NCI-H187 treated with DMSO at 0.1 percent for 48 hours (cell line): Measurements from ENCODE around the gene LCE3D.
"Not testable (repeated sequence)": the region's sequence is repeated elsewhere in the genome, so short reads cannot be mapped to it uniquely, and the experiment has no call there.

Source experiments
- DNase-seq: peaks from one replicate; lab custom pipeline; 2025; lab: John Stamatoyannopoulos, UW

Gene LCE3D, protein sequence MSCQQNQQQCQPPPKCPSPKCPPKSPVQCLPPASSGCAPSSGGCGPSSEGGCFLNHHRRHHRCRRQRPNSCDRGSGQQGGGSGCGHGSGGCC

DNA sequence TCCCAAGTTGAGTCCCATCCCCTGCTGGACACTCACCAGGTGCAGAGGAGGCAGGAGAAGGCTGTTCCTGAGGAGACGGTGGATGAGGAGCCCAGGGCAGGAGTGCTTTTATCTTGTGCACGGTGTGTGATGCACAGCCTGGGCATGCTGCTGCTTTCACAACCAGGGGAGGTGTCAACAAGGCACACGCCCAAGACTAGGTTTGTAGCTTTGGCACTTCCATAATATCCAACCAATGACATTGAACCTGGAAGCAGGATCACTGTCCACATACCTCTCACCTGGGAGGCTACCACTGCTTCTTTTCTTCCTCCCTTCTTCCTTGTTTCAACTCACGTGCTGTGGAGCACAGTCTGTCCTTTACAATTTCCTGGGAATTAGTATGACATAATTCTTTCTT, at the start of gene LCE3D:
LCE3D (minus strand) TSS at position 84 of the 400 bp plus-strand sequence. CDS start 580 bp downstream, outside the sequence.
- DNase-seq, result no peak

DNA sequence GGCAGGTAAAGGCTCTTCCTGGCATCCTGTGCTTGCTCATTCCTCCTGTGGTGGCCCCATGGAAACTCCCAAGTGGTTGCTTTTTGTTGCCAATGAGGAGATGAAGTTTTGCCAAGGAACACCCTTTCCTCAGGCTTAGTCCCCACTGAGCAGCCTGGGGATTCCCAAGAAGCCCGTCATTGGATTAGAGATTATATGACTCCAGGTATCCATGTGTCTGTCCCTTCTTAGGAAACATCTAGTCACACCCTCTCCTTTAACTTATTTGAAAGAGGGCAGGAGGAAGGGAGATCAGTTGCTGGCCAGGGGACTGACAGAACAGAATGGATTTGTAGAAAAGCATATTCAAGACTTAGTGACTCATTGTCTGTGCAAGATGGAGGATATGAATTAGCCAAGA, 46.4 kb upstream of the LCE3D start:
- no peak for DNase-seq

DNA sequence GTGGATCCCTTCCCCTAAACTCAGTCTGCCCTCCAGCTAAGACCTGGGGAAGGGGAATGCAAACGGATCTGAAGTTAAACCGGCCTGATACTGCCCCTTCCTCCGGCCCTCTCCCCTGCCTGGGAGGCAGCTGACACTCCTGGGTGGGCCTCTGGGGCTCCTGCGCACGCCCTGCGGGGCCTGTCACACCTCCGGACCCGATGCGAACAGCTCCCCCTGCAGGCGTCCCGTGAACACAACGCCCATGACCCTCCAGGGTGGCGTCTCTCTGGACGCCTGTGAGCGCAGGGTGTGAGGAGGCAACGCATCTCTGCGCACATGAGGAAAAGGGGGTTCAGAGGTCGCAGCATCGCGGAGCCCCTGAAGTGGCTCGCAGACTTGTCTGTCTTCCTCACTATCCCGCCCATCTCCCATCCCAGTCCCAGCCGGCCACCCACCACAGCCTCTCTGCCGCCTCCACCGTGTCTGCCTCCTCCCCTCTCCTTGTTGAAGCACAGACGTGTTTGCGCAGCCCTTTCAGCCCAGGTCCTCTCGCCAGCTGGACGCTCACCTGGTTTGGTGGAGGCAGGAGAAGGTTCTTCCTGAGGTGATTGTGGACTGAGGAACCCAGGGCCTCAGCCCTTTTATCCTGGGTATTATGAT, 43.0 kb upstream of the LCE3D start:
- no peak for DNase-seq

DNA sequence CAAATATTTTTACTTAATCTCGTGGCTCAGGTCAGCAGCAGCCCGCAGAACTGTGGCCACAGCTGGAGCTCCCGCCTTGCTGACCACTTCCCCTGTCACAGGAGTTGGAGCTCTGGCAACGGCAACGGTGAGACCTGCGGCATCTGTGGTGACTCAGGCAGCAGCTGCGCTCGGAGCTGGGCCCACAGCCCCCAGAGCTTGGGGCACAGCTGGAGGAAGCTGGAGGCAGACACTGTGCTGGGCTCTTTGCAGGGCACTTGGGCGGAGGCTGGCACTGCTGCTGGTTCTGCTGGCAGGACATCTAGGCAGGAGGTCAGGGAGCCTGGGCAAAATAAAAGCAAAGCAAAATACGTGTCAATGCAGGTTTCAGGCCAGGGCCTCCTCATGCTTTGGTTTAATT, 42.5 kb upstream of the LCE3D start, which contains the start of gene LCE3A:
LCE3A (minus strand) TSS at position 301 of the 400 bp plus-strand sequence; CDS start at position 301, 0 bp downstream.
- no peak for DNase-seq

DNA sequence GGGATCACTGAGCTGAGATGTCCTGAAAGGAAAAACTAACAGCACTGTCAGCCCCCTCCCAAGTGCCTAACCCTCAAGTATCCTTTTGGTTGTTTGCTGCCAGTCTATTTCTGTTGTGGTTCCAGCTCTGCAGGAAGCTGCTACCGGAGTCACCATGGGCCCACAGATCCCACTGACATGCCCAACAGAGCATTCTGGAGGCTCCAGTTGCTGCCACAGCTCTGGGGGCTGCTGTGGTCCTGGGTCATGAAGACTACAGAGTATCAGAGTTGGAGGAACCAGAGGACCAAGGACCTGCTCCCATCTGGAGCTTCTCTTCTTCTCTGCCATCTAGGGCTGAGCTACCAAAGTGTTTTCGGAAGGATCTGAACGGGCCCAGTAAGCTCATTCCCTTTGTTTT, 41.7 kb upstream of the LCE3D start:
- DNase-seq, result no peak

DNA sequence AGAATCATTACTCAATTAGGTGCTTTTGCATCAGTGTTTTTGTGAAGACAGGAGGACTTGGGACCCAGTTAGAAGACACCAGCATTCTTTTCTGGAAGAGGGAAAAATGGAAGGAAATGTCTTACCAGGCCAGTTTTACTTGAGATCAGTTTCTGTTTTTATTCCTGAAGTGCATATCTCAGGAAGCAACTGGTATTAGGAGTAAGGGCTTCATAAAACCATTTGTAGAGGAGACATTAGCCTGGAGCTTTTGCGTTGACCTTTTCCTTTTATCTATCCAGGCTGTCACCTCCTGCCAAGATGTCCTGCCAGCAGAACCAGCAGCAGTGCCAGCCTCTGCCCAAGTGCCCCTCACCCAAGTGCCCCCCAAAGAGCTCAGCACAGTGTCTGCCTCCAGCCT, 33.2 kb upstream of the LCE3D start, which contains the start of gene LCE3B:
LCE3B (plus strand) TSS at position 301 of the 400 bp plus-strand sequence; CDS start at position 301, 0 bp downstream.
- no peak for DNase-seq

DNA sequence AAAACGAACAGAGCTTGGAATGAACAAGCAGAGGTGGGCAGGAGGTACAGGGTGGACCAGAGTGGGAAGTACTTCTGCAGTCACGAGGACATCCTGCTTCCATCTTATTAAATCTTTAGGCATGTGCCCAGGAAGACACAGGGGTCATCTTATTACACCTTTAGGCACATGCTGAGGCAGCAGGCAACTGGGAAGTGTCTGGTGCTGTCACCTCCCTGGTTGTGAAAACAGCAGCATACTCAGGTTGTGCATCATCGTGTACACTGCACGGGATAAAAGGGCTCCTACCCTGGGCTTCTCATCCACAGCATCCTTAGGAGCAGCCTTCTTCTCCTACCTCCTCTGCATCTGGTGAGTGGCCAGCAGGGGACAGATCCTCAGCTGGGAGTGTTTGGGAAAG, 19.6 kb upstream of the LCE3D start, which contains the start of gene LCE3C:
LCE3C (plus strand) TSS at position 301 of the 400 bp plus-strand sequence. CDS start 498 bp downstream, outside the sequence.
- no peak for DNase-seq

DNA sequence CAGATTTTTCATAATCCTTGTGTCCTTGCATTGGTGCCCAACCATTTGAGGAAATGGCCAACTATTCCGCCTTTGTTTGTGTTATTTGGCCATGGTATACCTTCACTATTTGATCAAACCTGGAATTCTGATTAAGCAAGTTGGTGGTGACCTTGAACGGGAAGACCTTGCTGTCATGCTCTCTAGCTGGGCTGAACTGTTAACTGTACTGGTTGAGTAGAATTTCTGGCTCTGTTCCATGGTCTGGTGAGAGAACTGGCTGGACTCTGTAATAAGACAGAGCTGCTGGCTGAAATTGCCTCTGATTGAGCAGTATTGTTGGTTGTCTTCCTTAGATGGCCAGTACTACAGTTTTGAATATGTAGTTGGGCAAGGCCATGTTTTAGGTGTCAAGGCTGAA, 16.7 kb upstream of the LCE3D start:
- no peak for DNase-seq

DNA sequence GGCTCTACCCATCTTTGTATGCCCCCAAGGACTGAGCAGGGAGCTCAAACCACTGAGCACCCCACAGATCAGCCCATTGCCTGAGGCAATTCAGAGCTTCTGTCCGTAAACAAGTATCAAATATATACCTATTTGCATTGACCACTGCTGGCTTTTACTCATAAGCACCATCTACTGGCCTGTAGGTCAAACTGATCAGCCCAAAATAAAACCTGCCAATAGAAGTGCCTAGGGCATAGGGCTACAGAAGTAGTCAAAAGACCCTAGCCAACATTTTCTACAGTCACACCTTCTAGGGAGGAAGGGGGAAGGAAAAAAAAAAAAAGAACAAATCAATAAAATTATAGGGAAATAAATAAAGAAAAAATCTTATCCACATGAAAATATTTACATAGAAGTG, 5.3 kb upstream of the LCE3D start:
- no peak for DNase-seq

DNA sequence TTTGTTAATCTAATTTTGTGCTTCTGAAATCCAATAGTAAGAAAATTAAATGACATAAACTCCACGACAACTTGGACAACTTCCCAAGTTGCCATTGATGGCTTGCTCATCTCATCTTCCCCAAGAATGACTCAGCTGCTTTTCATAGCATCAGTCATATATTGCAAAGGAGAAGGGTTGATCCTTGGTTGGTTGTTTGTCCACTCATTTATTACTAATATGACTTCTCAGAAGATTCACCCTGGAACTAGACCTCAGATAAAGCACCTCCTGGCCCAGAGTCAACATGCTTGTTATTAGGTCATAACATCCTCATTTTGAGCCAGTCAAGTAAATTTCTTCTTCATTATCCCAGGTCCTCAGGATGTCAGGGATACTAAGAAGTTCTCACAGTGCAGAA, 2.3 kb upstream of the LCE3D start:
- DNase-seq, result no peak

DNA sequence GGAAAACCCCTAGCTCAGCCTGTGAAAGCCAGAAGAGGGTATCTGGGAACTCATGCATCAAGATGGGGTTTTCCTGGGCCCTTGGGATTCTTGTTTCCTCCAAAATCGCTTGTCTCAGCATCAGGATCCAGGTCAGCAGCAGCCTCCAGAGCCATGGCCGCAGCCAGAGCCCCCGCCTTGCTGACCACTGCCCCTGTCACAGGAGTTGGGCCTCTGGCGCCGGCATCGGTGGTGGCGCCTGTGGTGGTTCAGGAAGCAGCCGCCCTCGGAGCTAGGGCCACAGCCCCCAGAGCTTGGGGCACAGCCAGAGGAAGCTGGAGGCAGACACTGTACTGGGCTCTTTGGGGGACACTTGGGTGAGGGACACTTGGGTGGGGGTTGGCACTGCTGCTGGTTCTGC, 790 bp downstream of the LCE3D start:
- DNase-seq, result not testable (repeated sequence)

DNA sequence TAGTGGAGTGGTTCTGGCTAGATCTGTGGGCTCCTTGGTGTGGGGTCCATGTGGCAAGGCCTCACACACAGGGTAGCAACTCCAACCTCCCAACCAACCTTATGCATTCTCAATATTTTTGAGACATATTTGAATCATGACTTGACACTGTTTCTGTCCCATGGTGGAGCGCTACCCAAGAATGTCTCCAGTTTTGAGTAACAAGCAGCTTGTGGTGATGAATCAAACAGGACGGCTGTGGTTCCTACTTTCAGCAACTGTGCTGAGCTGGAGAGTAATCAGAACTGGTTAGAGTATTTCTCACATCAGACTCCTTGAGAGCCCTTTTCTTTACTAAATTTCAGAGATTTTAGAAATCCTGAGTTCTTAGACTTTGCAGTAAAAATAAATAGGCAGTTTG, 3.1 kb downstream of the LCE3D start:
- DNase-seq, result no peak

DNA sequence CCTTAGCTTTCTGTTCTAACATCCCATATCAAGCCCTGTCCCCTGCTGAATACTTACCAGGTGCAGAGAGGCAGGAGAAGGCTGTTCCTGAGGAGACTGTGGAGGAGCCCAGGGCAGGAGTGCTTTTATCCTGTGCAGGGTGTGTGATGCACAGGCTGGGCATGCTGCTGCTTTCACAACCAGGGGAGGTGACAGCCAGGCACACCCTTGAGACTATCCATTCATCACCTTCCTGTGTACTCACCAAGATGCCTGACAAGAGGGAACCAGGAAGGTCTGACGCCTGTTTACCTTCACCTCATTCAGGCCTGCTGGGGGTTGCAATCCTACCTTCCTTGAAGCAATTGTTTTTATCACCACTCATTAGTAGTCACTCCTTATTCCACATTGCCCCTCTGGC, 13.6 kb downstream of the LCE3D start, which contains the start of gene LCE3E:
LCE3E (minus strand) TSS at position 100 of the 400 bp plus-strand sequence. CDS start 572 bp downstream, outside the sequence.
- DNase-seq, result no peak

DNA sequence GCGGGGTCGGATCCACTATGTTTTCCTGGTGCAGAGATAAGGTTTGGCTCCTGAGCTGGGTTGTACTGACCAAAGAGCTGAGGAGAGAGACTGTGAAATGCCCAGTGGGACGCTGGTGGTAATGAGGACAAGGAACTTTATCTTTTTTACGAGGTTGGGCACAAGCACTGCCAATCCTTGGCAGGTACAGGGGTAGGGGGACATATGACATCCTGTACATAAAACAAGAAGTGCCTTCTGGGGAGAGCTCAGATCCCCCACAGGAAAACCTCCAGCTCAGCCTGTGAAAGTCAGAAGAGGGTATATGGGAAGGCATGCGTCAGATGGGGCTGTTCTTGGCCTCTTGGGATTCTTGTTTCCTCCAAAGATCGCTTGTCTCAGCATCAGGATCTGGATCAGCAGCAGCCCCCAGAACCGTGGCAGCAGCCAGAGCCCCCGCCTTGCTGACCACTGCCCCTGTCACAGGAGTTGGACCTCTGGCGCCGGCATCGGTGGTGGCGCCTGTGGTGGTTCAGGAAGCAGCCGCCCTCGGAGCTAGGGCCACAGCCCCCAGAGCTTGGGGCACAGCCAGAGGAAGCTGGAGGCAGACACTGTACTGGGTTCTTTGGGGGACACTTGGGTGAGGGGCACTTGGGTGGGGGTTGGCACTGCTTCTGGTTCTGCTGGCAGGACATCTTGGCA, 14.6 kb downstream of the LCE3D start:
- DNase-seq, result no peak

DNA sequence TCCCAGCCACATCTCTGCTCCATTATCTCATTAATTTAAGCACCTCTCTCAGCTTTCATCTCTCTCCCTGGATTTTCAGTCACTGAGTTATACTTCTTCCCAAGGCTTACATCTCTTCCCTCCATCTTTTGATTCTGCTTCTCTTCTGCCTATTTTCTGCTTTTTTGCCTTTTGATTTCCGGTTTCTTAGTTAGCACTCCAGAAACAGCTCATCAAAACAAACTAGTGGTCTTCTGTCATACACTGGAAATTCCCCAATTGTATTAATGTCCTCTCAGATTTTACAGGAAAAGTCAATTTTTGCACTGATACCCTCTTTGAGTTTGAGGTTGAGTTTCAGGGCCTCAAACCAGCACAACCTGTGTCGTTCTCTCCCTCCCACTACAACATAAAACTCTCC, 15.2 kb downstream of the LCE3D start:
- DNase-seq, result no peak

DNA sequence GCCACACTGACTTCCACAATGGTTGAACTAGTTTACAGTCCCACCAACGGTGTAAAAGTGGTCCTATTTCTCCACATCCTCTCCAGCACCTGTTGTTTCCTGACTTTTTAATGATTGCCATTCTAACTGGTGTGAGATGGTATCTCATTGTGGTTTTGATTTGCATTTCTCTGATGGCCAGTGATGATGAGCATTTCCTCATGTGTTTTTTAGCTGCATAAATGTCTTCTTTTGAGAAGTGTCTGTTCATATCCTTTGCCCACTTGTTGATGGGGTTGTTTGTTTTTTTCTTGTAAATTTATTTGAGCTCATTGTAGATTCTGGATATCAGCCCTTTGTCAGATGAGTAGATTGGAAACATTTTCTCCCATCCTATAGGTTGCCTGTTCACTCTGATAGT, 32.0 kb downstream of the LCE3D start:
- DNase-seq, result not testable (repeated sequence)

DNA sequence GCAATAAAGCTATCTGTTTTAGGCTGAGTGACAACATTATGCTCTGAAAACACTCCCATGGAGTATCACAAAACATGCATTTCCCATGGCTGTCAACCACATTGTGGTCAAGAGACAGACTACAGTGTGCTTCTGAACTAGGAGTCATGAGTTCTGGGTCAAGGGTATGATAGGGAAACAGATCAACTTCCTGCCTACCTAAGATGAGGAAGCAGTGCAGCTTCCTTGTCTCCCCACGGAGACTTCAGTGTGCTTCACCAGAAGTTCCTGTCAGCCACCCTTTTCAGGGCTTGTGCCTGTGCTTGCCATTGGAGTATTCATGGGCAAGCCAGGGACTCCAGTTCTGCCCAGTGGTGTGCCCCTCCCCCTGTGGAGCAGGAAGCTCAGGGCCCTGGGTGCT, 33.6 kb downstream of the LCE3D start:
- DNase-seq, result no peak

DNA sequence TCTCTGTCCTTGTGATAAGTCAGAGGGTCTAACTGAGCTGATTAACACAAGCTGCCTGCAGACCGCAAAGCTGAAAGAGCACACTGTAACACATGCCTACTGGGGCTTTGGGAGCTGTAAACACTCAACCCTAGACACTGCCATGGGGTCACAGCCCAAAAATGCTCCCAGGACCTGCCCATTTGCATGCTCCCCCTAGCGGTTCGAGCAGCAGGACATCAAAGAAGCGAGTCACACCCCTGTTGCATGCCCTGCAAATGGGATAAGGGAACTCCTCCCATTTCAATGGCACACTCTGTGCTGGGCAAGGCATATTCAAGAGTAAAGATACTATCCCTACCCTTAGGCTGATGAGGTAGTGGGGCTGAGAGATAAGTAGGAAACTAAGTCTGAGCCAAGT, 36.5 kb downstream of the LCE3D start:
- no peak for DNase-seq

DNA sequence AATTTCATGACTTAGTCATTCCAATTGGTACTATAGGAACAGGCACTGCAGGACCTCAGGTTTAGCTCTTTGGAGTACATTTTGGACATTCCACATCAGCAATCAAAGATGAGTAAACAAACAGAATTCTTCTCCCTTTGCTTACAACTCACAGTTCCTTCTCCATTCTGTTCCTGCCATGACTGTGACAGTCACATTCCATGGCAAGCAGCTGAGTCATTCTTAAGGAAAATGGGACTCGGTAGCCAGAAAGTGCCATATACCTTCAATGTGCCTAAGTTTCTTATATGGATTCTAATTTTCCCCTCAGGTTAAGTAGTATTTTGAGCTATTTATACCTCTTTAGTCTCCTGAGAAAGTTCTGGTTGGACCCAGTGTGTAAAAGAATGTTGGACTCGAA, 40.4 kb downstream of the LCE3D start:
- no peak for DNase-seq

DNA sequence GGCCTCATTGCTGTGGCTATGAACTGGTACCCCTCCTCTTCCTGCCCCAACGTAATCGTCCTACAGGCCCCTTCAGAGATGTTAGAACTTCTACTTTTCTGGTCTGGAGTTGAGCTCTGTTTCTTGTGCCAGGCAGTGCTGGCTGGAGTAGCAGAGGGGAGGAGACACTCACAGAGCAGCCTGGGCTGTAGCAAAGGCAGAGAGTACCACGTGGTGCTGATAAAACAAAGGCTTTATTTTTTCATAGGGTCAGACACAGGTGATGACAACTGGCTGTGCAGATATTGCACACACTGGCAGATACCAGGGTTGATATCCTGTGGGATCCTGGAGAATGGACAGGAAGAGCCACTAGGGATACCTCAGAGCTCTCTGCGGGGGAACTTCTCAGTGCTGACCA, 42.8 kb downstream of the LCE3D start:
- DNase-seq, result no peak

DNA sequence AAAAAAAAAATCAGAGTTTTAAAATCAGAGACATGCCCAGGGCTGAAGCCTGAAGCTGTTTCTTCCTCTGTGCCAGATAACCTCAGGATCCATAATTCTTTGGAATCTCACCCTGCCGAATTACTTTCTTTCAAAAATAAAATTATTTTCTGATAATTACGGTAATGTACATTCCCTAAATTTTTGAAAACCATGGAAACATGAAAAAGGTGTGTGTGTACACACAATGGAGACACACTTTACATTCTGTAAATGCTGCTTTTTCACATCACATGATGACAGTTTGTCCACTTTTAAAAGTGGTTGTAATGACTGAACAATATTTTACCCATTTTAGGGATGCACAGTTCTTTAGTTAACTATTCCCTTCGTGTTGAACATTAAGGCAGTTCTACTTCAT, 44.5 kb downstream of the LCE3D start:
- no peak for DNase-seq

DNA sequence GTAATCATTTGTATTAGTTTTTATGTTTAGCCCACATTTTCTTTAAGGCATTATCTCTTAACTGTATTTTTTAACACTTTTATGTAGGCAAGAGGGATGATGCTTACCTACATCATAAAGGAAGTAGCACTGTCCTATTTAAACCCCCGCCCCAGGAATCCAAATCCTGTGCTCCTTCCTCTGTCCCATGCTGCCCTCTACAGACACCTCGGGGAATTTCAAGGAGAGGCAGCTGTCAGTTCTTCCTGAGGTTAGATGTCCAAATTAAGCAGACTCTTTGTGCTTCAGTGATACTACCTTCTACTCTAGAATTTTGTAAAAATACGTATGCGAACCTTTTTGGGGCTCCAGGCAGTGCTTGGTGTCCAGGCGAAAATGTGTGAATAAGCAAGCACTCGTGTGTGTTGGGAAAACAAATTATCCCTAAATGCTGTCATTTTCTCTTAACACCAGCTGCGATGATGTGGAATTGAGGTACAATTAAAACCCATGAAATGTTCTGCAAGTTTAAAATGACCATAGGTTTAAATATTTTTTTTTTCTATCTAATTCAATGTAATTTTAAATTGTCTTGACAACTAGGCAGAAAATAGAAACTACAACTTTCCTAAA, 46.9 kb downstream of the LCE3D start:
- DNase-seq, result no peak
